GM12878 (cell line): Measurements from ENCODE around the gene SLC35D2.

Experiments
- BACH1 ChIP-seq: fragments of 450-650 bp; IDR thresholded peaks from 2 replicates; pipeline ENCODE4 v1.6.1; 2017; ENCODE audit warnings: mild to moderate bottlenecking, borderline replicate concordance
- CHD1 ChIP-seq: IDR thresholded peaks from 2 replicates; pipeline ENCODE4 v1.6.1; 2012; ENCODE audit warnings: low read depth, low read length, improper control_type of control experiment
- CREB1 ChIP-seq: IDR thresholded peaks from 2 replicates; pipeline ENCODE4 v1.6.1; 2012; ENCODE audit warnings: low read depth, mild to moderate bottlenecking, inconsistent platforms
- CTCF ChIP-seq, 3 experiments: IDR thresholded peaks in 2 of 3; conservative IDR thresholded peaks in 1 of 3; 2 replicates each; pipeline ENCODE4 v1.5.1; 2011; ENCODE audit warnings: low read depth in 3 of 3, low read length in 3 of 3, mild to moderate bottlenecking in 3 of 3, control low read depth in 2 of 3, moderate library complexity in 2 of 3, inconsistent platforms in 1 of 3, mixed read lengths in 1 of 3; ENCODE audit not compliant: control insufficient read depth in 2 of 3, insufficient read depth in 1 of 3; ENCODE audit errors: extremely low read depth in 1 of 3
- EED ChIP-seq: sonication (generic); IDR thresholded peaks from 2 replicates; pipeline ENCODE4 v1.6.1; 2016; ENCODE audit warnings: antibody characterized with exemption, low read depth
- EP300 ChIP-seq, 2 experiments: fragments of 150-350 bp in 1 of 2; IDR thresholded peaks; 2 replicates each; pipeline ENCODE4 v1.6.1; 2011 to 2012; ENCODE audit warnings: low read depth in 2 of 2, low read length in 2 of 2, borderline replicate concordance in 1 of 2, improper control_type of control experiment in 1 of 2, inconsistent platforms in 1 of 2; ENCODE audit not compliant: control insufficient read depth in 1 of 2
- POLR2A ChIP-seq: IDR thresholded peaks from 2 replicates; pipeline ENCODE4 v1.6.1; 2011; ENCODE audit warnings: low read depth, mild to moderate bottlenecking, low read length
- POLR2AphosphoS5 ChIP-seq: IDR thresholded peaks from 2 replicates; pipeline ENCODE4 v1.6.1; 2011; ENCODE audit warnings: mild to moderate bottlenecking, low read length, inconsistent platforms

- TF ChIP-seq POLR2AphosphoS5 (no peak), CTCF (IDR thresholded peaks at IDR 0.05 in 2 of 3, conservative IDR thresholded peaks at IDR 0.05 in 1 of 3; ENCODE audit: control insufficient read depth in 2 of 3, extremely low read depth in 1 of 3, insufficient read depth in 1 of 3, low read depth in 3 of 3, low read length in 3 of 3) (no peak), EED (no peak), POLR2A (no peak), EP300 (IDR thresholded peaks at IDR 0.05; ENCODE audit: borderline replicate concordance in 1 of 2, control insufficient read depth in 1 of 2, low read depth in 2 of 2, low read length in 2 of 2) (no peak), BACH1 (no peak), CREB1 (no peak), CHD1 (no peak)
Observed at GRCh38 chr9:96394832-96395496, 11.5 kb upstream of the SLC35D2 start.
